Liver (tissue), 9 donors: ENCODE results near the gene ARID3A. TPM values are rescaled to one million over a fixed set of nuclear protein-coding genes. Genes with fewer than 3 reads are reported as not detected.

ENCODE experiments used
- DNase-seq: peaks from one replicate; pipeline ENCODE4 v3.0.0-alpha.2; 2017; ENCODE audit warnings: low spot score
- H3K27ac ChIP-seq, 2 donors: one replicate each; pipeline ENCODE4 v1.7.0; 2013; ENCODE audit warnings: inconsistent platforms in 2 of 2, low read length in 2 of 2, control low read depth in 1 of 2, low read depth in 1 of 2, mild to moderate bottlenecking in 1 of 2
- H3K27me3 ChIP-seq, 4 donors: one replicate each; pipeline versions ENCODE4 v1.6.1 to v1.7.0; 2013; ENCODE audit warnings: low read length in 3 of 4, inconsistent platforms in 1 of 4, mild to moderate bottlenecking in 1 of 4, moderate library complexity in 1 of 4; ENCODE audit not compliant: control insufficient read depth in 4 of 4, insufficient read depth in 4 of 4
- H3K36me3 ChIP-seq, 4 donors: one replicate each; pipeline versions ENCODE4 v1.6.1 to v1.7.0; 2013; ENCODE audit warnings: low read length in 3 of 4, mild to moderate bottlenecking in 3 of 4, low read depth in 1 of 4, moderate library complexity in 1 of 4; ENCODE audit not compliant: control insufficient read depth in 4 of 4, insufficient read depth in 3 of 4
- H3K4me1 ChIP-seq, 4 donors: one replicate each; pipeline versions ENCODE4 v1.6.1 to v1.7.0; 2013; ENCODE audit warnings: low read length in 3 of 4, mild to moderate bottlenecking in 3 of 4, moderate library complexity in 1 of 4; ENCODE audit not compliant: control insufficient read depth in 4 of 4, insufficient read depth in 4 of 4
- H3K4me3 ChIP-seq, 3 donors: one replicate each; pipeline versions ENCODE4 v1.6.1 to v1.7.0; 2013; ENCODE audit warnings: low read length in 3 of 3, control low read depth in 1 of 3, low read depth in 1 of 3, mild to moderate bottlenecking in 1 of 3
- H3K9ac ChIP-seq, 2 donors: one replicate each; pipeline ENCODE4 v1.7.0; 2013; ENCODE audit warnings: low read length in 2 of 2, mild to moderate bottlenecking in 2 of 2, moderate library complexity in 2 of 2, control low read depth in 1 of 2, low read depth in 1 of 2
- H3K9me3 ChIP-seq, 4 donors: one replicate each; pipeline versions ENCODE4 v1.6.1 to v1.7.0; 2013; ENCODE audit warnings: low read length in 3 of 4; ENCODE audit not compliant: control insufficient read depth in 4 of 4
- EGR1 ChIP-seq, 2 donors: IDR thresholded peaks; 2 replicates each; pipeline ENCODE4 v1.6.1; 2016 to 2018; ENCODE audit warnings: antibody characterized with exemption in 2 of 2, low read depth in 2 of 2
- FOXA1 ChIP-seq: IDR thresholded peaks from 2 replicates; pipeline ENCODE4 v1.6.1; 2016; ENCODE audit warnings: antibody characterized with exemption
- FOXA2 ChIP-seq: IDR thresholded peaks from 2 replicates; pipeline ENCODE4 v1.6.1; 2016; ENCODE audit warnings: antibody characterized with exemption
- GABPA ChIP-seq, 2 donors: IDR thresholded peaks in 1 of 2; conservative IDR thresholded peaks in 1 of 2; 2 replicates each; pipeline ENCODE4 v1.6.1; 2016; ENCODE audit warnings: antibody characterized with exemption in 2 of 2, mild to moderate bottlenecking in 1 of 2, moderate library complexity in 1 of 2
- HNF4A ChIP-seq, 2 donors: conservative IDR thresholded peaks; 2 replicates each; pipeline ENCODE4 v1.6.1; 2016; ENCODE audit warnings: antibody characterized with exemption in 2 of 2, mild to moderate bottlenecking in 2 of 2
- HNF4G ChIP-seq: IDR thresholded peaks from 2 replicates; pipeline ENCODE4 v1.6.1; 2016; ENCODE audit warnings: antibody characterized with exemption
- JUND ChIP-seq, 2 donors: IDR thresholded peaks; 2 replicates each; pipeline ENCODE4 v1.6.1; 2016; ENCODE audit warnings: antibody characterized with exemption in 2 of 2
- NR2F2 ChIP-seq: IDR thresholded peaks from 2 replicates; pipeline ENCODE4 v1.6.1; 2016; ENCODE audit warnings: antibody characterized with exemption
- RAD21 ChIP-seq, 2 donors: IDR thresholded peaks; 2 replicates each; pipeline ENCODE4 v1.6.1; 2016; ENCODE audit warnings: antibody characterized with exemption in 2 of 2, mild to moderate bottlenecking in 2 of 2
- RXRA ChIP-seq, 2 donors: IDR thresholded peaks; 2 replicates each; pipeline ENCODE4 v1.6.1; 2017 to 2018; ENCODE audit warnings: antibody characterized with exemption in 2 of 2, mild to moderate bottlenecking in 1 of 2
- SP1 ChIP-seq: IDR thresholded peaks from 2 replicates; pipeline ENCODE4 v1.6.1; 2018; ENCODE audit warnings: antibody characterized with exemption, mild to moderate bottlenecking
- TAF1 ChIP-seq: conservative IDR thresholded peaks from 2 replicates; pipeline ENCODE4 v1.6.1; 2016; ENCODE audit warnings: antibody characterized with exemption, mild to moderate bottlenecking
- YY1 ChIP-seq: IDR thresholded peaks from 2 replicates; pipeline ENCODE4 v1.6.1; 2016; ENCODE audit warnings: antibody characterized with exemption, mild to moderate bottlenecking
- WGBS: extraction: QIAGEN DNeasy Blood & Tissue Kit; methylation state at CpG from one replicate; pipeline ENCODE4 v1.1.7; 2013; 5-methylcytosine and 5-hydroxymethylcytosine counted together
- polyA plus RNA-seq, 2 donors: library from polyadenylated mRNA; stranded (reverse) in 1 of 2; unstranded in 1 of 2; fragments of 200-250 nt in 1 of 2; fragments of >200 nt in 1 of 2; fragmentation: Nextera tagmentation in 1 of 2; extraction: Ambion mirVana in 1 of 2; gene quantifications; one replicate each; pipeline versions ENCODE4 v1.2.1 to v1.2.3, GENCODE V29; 2013 to 2015
- total RNA-seq, 2 donors: library from RNA; depleted of rRNA; stranded (reverse); fragments of >200 nt; gene quantifications; one replicate each; pipeline ENCODE4 v1.2.3, GENCODE V29; 2014
- TF ChIP-seq, protein P1 (sequence below): IDR thresholded peaks from 2 replicates; pipeline ENCODE4 v1.6.1; 2016; ENCODE audit warnings: antibody characterized with exemption, mild to moderate bottlenecking
- TF ChIP-seq, protein P2 (sequence below): IDR thresholded peaks from 2 replicates; pipeline ENCODE4 v1.6.1; 2016; ENCODE audit warnings: antibody characterized with exemption
- TF ChIP-seq, protein P3 (sequence below): fragments of 150-350 bp; IDR thresholded peaks from 2 replicates; pipeline ENCODE4 v1.5.1; 2017; ENCODE audit warnings: improper control_type of control experiment, low read depth, low read length; ENCODE audit not compliant: missing input control
- TF ChIP-seq, protein P4 (sequence below): IDR thresholded peaks from 2 replicates; pipeline ENCODE4 v1.6.1; 2016; ENCODE audit warnings: antibody characterized with exemption
- TF ChIP-seq, protein P5 (sequence below): IDR thresholded peaks from 2 replicates; pipeline ENCODE4 v1.6.1; 2016; ENCODE audit warnings: antibody characterized with exemption
- donor health status: healthy.
- donor health status: healthy.
- donor health status: healthy.
- donor health status: healthy.
- donor health status: healthy.

The ARID3A gene
- total and polyA plus RNA-seq, 4 donors = 0.74 to 42.4 (median 3.1) TPM

GRCh38 chr19:888581-889385, 37.1 kb upstream of the ARID3A start:
- Histone ChIP-seq H3K9ac (no peak overlapping the region), H3K27me3 (no peaks in the 10 kb centered on the region), H3K27ac (no peak overlapping the region), H3K36me3 (peaks cover 0 to 45% (median 20%) of the 10 kb centered on the region in 4 donors), H3K9me3 (no peaks in the 10 kb centered on the region), H3K4me1 (peaks cover 0 to 7% (median 4%) of the 10 kb centered on the region in 4 donors), H3K4me3 (no peak overlapping the region)
- TF ChIP-seq HNF4A (conservative IDR thresholded peaks at IDR 0.05) (no peak), NR2F2 (no peak), FOXA1 (no peak), YY1 (no peak), SP1 (no peak), EGR1 (IDR thresholded peaks at IDR 0.05; ENCODE audit: low read depth in 2 of 2) (no peak), FOXA2 (no peak), HNF4G (no peak), JUND (IDR thresholded peaks at IDR 0.05) (no peak), RXRA (IDR thresholded peaks at IDR 0.05) (no peak), RAD21 (IDR thresholded peaks at IDR 0.05) (no peak), GABPA (IDR thresholded peaks at IDR 0.05 in 1 of 2, conservative IDR thresholded peaks at IDR 0.05 in 1 of 2) (no peak), TAF1 (no peak)
- TF ChIP-seq, protein P1, sequence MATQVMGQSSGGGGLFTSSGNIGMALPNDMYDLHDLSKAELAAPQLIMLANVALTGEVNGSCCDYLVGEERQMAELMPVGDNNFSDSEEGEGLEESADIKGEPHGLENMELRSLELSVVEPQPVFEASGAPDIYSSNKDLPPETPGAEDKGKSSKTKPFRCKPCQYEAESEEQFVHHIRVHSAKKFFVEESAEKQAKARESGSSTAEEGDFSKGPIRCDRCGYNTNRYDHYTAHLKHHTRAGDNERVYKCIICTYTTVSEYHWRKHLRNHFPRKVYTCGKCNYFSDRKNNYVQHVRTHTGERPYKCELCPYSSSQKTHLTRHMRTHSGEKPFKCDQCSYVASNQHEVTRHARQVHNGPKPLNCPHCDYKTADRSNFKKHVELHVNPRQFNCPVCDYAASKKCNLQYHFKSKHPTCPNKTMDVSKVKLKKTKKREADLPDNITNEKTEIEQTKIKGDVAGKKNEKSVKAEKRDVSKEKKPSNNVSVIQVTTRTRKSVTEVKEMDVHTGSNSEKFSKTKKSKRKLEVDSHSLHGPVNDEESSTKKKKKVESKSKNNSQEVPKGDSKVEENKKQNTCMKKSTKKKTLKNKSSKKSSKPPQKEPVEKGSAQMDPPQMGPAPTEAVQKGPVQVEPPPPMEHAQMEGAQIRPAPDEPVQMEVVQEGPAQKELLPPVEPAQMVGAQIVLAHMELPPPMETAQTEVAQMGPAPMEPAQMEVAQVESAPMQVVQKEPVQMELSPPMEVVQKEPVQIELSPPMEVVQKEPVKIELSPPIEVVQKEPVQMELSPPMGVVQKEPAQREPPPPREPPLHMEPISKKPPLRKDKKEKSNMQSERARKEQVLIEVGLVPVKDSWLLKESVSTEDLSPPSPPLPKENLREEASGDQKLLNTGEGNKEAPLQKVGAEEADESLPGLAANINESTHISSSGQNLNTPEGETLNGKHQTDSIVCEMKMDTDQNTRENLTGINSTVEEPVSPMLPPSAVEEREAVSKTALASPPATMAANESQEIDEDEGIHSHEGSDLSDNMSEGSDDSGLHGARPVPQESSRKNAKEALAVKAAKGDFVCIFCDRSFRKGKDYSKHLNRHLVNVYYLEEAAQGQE = no peak
- TF ChIP-seq, protein P2, sequence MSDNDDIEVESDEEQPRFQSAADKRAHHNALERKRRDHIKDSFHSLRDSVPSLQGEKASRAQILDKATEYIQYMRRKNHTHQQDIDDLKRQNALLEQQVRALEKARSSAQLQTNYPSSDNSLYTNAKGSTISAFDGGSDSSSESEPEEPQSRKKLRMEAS = no peak
- TF ChIP-seq, protein P3, sequence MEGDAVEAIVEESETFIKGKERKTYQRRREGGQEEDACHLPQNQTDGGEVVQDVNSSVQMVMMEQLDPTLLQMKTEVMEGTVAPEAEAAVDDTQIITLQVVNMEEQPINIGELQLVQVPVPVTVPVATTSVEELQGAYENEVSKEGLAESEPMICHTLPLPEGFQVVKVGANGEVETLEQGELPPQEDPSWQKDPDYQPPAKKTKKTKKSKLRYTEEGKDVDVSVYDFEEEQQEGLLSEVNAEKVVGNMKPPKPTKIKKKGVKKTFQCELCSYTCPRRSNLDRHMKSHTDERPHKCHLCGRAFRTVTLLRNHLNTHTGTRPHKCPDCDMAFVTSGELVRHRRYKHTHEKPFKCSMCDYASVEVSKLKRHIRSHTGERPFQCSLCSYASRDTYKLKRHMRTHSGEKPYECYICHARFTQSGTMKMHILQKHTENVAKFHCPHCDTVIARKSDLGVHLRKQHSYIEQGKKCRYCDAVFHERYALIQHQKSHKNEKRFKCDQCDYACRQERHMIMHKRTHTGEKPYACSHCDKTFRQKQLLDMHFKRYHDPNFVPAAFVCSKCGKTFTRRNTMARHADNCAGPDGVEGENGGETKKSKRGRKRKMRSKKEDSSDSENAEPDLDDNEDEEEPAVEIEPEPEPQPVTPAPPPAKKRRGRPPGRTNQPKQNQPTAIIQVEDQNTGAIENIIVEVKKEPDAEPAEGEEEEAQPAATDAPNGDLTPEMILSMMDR = no peak
- TF ChIP-seq, protein P4, sequence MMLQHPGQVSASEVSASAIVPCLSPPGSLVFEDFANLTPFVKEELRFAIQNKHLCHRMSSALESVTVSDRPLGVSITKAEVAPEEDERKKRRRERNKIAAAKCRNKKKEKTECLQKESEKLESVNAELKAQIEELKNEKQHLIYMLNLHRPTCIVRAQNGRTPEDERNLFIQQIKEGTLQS = no peak
- TF ChIP-seq, protein P5, sequence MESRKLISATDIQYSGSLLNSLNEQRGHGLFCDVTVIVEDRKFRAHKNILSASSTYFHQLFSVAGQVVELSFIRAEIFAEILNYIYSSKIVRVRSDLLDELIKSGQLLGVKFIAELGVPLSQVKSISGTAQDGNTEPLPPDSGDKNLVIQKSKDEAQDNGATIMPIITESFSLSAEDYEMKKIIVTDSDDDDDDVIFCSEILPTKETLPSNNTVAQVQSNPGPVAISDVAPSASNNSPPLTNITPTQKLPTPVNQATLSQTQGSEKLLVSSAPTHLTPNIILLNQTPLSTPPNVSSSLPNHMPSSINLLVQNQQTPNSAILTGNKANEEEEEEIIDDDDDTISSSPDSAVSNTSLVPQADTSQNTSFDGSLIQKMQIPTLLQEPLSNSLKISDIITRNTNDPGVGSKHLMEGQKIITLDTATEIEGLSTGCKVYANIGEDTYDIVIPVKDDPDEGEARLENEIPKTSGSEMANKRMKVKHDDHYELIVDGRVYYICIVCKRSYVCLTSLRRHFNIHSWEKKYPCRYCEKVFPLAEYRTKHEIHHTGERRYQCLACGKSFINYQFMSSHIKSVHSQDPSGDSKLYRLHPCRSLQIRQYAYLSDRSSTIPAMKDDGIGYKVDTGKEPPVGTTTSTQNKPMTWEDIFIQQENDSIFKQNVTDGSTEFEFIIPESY = no peak
- WGBS = 92% methylated on average over 30 of the region's 30 CpGs
- no peak for DNase-seq
